Tibial nerve (tissue), 4 donors: Measurements from ENCODE around the gene FAAH. TPM values are rescaled to one million over a fixed set of nuclear protein-coding genes. Genes with fewer than 3 reads are reported as not detected.

Experiments used
- DNase-seq, 2 donors: peaks; one replicate each; pipeline ENCODE4 v3.0.0-alpha.2; 2019; ENCODE audit warnings: low spot score in 2 of 2
- H3K27ac ChIP-seq, 4 donors: fragments of 200-600 bp; sonication (generic) in 3 of 4; one replicate each; pipeline ENCODE4 v1.5.1; 2017 to 2019; ENCODE audit warnings: mild to moderate bottlenecking in 1 of 4
- H3K27me3 ChIP-seq, 2 donors: fragments of 200-600 bp; sonication (generic) in 1 of 2; one replicate each; pipeline versions ENCODE4 v1.5.1 to v1.6.0; 2017 to 2019
- H3K36me3 ChIP-seq, 3 donors: fragments of 200-600 bp; sonication (generic); one replicate each; pipeline ENCODE4 v1.5.1; 2018 to 2019
- H3K4me1 ChIP-seq, 4 donors: fragments of 200-600 bp; sonication (generic) in 3 of 4; one replicate each; pipeline ENCODE4 v1.5.1; 2017 to 2019
- H3K4me3 ChIP-seq, 4 donors: fragments of 200-600 bp; sonication (generic) in 3 of 4; one replicate each; pipeline ENCODE4 v1.5.1; 2017 to 2019; ENCODE audit warnings: mild to moderate bottlenecking in 1 of 4, moderate library complexity in 1 of 4
- H3K9me3 ChIP-seq, 4 donors: fragments of 200-600 bp; sonication (generic) in 3 of 4; one replicate each; pipeline ENCODE4 v1.5.1; 2017 to 2019
- CTCF ChIP-seq, 5 experiments: fragments of 200-600 bp in 3 of 5; fragments of 450-650 bp in 2 of 5; sonication (generic) in 3 of 5; IDR thresholded peaks; one replicate each; pipeline ENCODE4 v1.5.1; 2016 to 2019; ENCODE audit warnings: antibody characterized with exemption in 5 of 5, mild to moderate bottlenecking in 3 of 5, moderate library complexity in 2 of 5
- EP300 ChIP-seq, 2 donors: sonication (generic); formaldehyde crosslinking; IDR thresholded peaks; one replicate each; pipeline ENCODE4 v1.6.1; 2017; ENCODE audit warnings: antibody characterized with exemption in 2 of 2, mild to moderate bottlenecking in 1 of 2
- POLR2A ChIP-seq, 2 donors: fragments of 450-650 bp; IDR thresholded peaks; one replicate each; pipeline ENCODE4 v1.6.1; 2017; ENCODE audit warnings: antibody characterized with exemption in 2 of 2, mild to moderate bottlenecking in 2 of 2, moderate library complexity in 2 of 2
- WGBS, 2 donors: methylation state at CpG; one replicate each; pipeline ENCODE4 v1.1.5; 2018; 5-methylcytosine and 5-hydroxymethylcytosine counted together
- total RNA-seq, 4 donors: library from RNA; depleted of rRNA; stranded (reverse); fragments of >200 nt; gene quantifications; one replicate each; pipeline ENCODE4 v1.1.0, GENCODE V29; 2016

The FAAH gene
- total RNA-seq, 4 donors from 2014 or later = 42.3 to 135 (median 121) TPM

- Histone ChIP-seq H3K27me3 (no peaks in the 10 kb centered on the region), H3K4me3 (no peak overlapping the region), H3K36me3 (peaks cover 0 to 5% (median 0%) of the 10 kb centered on the region in 3 donors), H3K9me3 (no peaks in the 10 kb centered on the region), H3K4me1 (peaks cover 0 to 59% (median 13%) of the 10 kb centered on the region in 4 donors), H3K27ac (no peak overlapping the region)
- TF ChIP-seq EP300 (IDR thresholded peaks at IDR 0.05) (no peak), POLR2A (IDR thresholded peaks at IDR 0.05) (no peak), CTCF (IDR thresholded peaks at IDR 0.05) (no peak)
- no peak for DNase-seq
- WGBS, 2 donors = 67 to 76% methylated on average over 4 of the region's 4 CpGs
These were observed 6.3 kb downstream of the FAAH start for GRCh38 chr1:46400421-46400820.

- H3K27me3 ChIP-seq = no peaks in the 10 kb centered on the region
- peak overlapping the region in 1 of 4 donors; percentile 8 for H3K4me3 ChIP-seq
- WGBS, 2 donors = 43 to 54% methylated on average over 6 of the region's 6 CpGs
- peaks cover 0 to 60% (median 15%) of the 10 kb centered on the region in 4 donors for H3K4me1 ChIP-seq
- TF ChIP-seq POLR2A (IDR thresholded peaks at IDR 0.05) (no peak), CTCF (IDR thresholded peaks at IDR 0.05) (no peak), EP300 (IDR thresholded peaks at IDR 0.05) (no peak)
- DNase-seq = no peak
- H3K9me3 ChIP-seq = no peaks in the 10 kb centered on the region
- peak overlapping the region; percentile 60 to 85 (median 72) for H3K27ac ChIP-seq
- H3K36me3 ChIP-seq = peaks cover 0 to 8% (median 0%) of the 10 kb centered on the region in 3 donors
These were observed 7.2 kb downstream of the FAAH start for GRCh38 chr1:46401154-46401913.

GRCh38 chr1:46401964-46402626 lies 8.0 kb downstream of the FAAH start:
- no peaks in the 10 kb centered on the region for H3K9me3 ChIP-seq
- H3K27me3 ChIP-seq = no peaks in the 10 kb centered on the region
- peaks cover 0 to 59% (median 18%) of the 10 kb centered on the region in 4 donors for H3K4me1 ChIP-seq
- H3K36me3 ChIP-seq = peaks cover 0 to 8% (median 0%) of the 10 kb centered on the region in 3 donors
- peak overlapping the region in 3 of 4 donors; percentile 2 to 15 (median 8) for H3K4me3 ChIP-seq
- TF ChIP-seq CTCF (IDR thresholded peaks at IDR 0.05) (peak in 2 of 5 experiments; percentile 11 to 43), EP300 (IDR thresholded peaks at IDR 0.05) (peak; percentile 75 to 90), POLR2A (IDR thresholded peaks at IDR 0.05) (peak; percentile 13 to 46)
- WGBS, 2 donors = 19% methylated on average over 10 of the region's 10 CpGs
- H3K27ac ChIP-seq = peak overlapping the region; percentile 60 to 85 (median 72)
- peak; percentile 62 to 75 for DNase-seq

GRCh38 chr1:46403916-46404315 lies 9.8 kb downstream of the FAAH start:
- DNase-seq = no peak
- Histone ChIP-seq H3K9me3 (no peaks in the 10 kb centered on the region), H3K36me3 (peaks cover 0 to 17% (median 0%) of the 10 kb centered on the region in 3 donors), H3K4me1 (peaks cover 0 to 57% (median 18%) of the 10 kb centered on the region in 4 donors), H3K27ac (no peak overlapping the region), H3K4me3 (no peak overlapping the region), H3K27me3 (no peaks in the 10 kb centered on the region)
- WGBS, 2 donors = 91 to 99% methylated on average over 5 of the region's 5 CpGs
- TF ChIP-seq EP300 (IDR thresholded peaks at IDR 0.05) = no peak
- no peak for TF ChIP-seq CTCF (IDR thresholded peaks at IDR 0.05)
- no peak for TF ChIP-seq POLR2A (IDR thresholded peaks at IDR 0.05)
